Measurements from ENCODE around the gene GRPEL1. TPM values are rescaled to one million over a fixed set of nuclear protein-coding genes. Genes with fewer than 3 reads are reported as not detected.
A peak's percentile ranks its signal among the peaks of the same experiment; 100 is the strongest.
"Not testable (repeated sequence)": the region's sequence is repeated elsewhere in the genome, so short reads cannot be mapped to it uniquely, and the experiment has no call there.

GRPEL1 gene
- total RNA-seq, 1 experiment from 2014 or later: 52.9 TPM

- DNase-seq (ENCODE audit: low spot score): no peak
Measured at GRCh38 chr4:7092026-7092425, 24.2 kb upstream of the GRPEL1 start.

GRCh38 chr4:7089213-7089986 lies 21.5 kb upstream of the GRPEL1 start:
- DNase-seq (ENCODE audit: low spot score): no peak

- DNase-seq (ENCODE audit: low spot score): no peak
Measured at GRCh38 chr4:7087036-7087435, 19.2 kb upstream of the GRPEL1 start.

GRCh38 chr4:7086384-7086783 lies 18.5 kb upstream of the GRPEL1 start:
- no peak for DNase-seq (ENCODE audit: low spot score)

DNA sequence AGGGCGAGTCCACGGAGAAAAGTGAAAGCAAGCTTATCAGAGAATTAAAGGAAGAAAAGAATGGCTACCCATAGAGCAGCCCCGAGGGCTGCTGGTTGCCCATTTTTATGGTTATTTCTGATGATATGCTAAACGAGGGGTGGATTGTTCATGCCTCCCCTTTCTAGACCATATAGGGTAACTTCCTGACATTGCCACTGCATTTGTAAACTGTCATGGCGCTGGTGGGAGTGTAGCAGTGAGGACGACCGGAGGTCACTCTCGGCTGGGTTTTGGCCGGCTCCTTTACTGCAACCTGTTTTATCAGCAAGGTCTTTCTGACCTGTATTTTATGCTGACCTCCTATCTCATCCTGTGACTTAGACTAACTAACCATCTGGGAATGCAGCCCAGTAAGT lies 16.7 kb upstream of the GRPEL1 start:
- not testable (repeated sequence) for DNase-seq (ENCODE audit: low spot score)

- DNase-seq (ENCODE audit: low spot score): no peak
Measured at GRCh38 chr4:7083597-7084563, 16.0 kb upstream of the GRPEL1 start.

DNA sequence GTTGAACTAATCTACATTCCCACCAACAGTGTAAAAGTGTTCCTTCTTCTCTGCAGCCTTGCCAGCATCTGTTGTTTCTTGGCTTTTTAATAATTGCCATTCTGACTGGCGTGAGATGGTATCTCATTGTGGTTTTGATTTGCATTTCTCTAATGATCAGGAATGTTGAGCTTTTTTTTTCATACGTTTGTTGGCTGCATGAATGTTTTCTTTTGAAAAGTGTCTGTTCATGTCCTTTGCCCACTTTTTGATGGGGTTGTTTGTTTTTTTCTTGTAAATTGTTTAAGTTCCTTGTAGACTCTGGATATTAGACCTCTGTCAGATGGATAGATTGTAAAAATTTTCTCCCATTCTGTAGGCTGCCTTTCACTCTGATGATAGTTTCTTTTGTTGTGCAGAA lies 12.0 kb upstream of the GRPEL1 start:
- not testable (repeated sequence) for DNase-seq (ENCODE audit: low spot score)

- not testable (repeated sequence) for DNase-seq (ENCODE audit: low spot score)
Measured at GRCh38 chr4:7079483-7079882, 11.6 kb upstream of the GRPEL1 start.

GRCh38 chr4:7078025-7078424 lies 10.2 kb upstream of the GRPEL1 start:
- DNase-seq (ENCODE audit: low spot score): no peak

DNA sequence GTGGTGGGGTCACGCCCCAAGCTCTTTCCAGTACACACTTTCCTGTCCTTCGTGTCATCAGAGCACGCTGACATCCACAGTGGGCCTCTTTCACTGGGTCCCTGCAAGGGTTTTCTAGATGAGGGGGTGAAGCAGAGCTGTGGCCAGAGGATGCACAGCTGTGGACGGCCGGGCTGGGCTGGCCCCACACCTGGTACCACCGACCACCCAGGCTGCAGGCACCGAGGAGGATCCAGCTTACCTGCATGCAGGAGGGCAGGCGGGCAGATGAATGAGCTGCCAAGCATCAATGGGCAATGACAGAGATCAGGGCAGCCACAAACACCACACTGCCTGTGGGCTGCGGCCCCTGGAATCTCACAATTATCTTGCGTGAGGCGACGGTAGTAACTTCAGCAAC lies 9.5 kb upstream of the GRPEL1 start:
- no peak for DNase-seq (ENCODE audit: low spot score)

DNA sequence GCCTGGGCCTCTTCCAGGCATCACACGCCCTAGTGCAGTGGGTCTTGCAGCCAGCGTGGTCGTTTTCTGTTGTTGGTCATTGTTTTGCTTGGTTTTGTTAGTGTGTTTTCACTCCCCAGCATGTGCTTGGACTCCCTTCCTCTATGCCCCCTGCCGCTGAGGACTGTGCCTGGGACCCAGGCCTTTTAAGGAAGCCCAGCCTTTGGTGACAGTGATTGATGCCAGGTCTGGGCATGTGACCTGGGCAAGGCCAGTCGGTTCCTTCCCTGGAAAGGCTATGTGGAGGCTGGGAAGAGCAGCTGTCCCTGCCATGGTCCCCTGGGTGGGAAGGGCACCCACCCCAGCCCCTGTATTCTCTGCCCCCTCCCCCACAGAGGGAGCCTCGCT lies 8.8 kb upstream of the GRPEL1 start:
- no peak for DNase-seq (ENCODE audit: low spot score)

GRCh38 chr4:7075962-7076695 lies 8.3 kb upstream of the GRPEL1 start:
- no peak for DNase-seq (ENCODE audit: low spot score)

DNA sequence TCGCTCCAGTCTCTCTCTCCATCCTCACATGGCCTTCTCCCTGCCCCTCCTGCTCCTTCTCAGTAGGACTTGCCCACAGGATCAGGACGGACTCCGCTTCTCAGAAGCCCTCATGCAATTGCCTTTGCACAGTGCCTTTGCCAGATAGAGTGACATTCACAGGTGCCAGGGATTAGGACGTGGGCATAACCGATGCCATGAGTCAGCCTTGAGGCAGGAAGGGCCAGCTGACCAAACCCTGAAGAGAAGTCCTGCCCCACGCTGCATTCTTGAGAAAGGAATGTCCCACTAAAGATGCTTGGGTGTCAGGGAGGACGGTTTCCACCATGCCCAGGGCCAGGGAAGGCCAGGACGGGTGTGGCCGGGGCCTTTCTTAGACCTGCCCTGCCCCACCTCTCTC lies 6.6 kb upstream of the GRPEL1 start:
- peak; percentile 15 for DNase-seq (ENCODE audit: low spot score)

DNA sequence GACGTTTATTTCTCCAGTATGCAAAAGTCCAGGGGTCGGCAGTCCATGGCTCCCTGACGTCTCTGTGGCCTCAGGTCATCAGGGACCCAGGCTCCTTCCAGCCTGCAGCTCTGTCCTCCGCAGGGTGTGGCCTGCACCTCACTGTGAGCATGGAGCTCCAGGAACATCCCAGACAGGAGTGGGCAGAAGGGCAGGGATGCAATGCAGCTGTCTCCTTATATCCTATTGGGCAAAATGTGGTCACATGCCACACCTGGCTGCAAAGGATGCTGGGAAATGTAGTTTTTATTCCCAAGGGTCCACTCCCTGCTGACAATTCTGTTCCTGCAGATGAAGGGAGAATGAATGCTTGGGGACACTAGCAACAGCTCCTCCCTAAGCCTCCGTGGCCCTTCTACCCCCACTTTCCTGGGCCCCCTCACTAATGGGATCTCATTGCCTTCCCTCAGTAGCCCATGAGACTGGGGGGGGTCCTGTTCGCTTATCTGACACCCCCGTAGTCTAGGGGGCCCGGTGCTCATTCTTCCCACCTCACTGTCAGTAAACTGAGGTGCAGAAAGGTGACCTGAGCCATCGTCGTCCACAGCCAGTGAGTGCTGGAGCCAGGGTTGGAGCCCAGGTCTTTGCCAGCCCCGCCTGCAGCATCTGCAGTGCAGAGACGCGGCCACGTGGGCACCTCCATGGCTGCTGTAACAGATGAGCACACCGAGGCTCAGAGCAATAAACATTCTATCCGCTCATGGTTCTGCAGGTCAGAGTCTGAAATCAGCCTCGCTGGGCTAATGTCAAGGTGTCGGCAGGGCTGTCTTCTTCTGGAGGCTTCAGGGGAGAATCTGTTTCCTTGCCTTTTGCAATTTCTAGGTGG lies 5.9 kb upstream of the GRPEL1 start:
- DNase-seq (ENCODE audit: low spot score): peak; percentile 79

DNA sequence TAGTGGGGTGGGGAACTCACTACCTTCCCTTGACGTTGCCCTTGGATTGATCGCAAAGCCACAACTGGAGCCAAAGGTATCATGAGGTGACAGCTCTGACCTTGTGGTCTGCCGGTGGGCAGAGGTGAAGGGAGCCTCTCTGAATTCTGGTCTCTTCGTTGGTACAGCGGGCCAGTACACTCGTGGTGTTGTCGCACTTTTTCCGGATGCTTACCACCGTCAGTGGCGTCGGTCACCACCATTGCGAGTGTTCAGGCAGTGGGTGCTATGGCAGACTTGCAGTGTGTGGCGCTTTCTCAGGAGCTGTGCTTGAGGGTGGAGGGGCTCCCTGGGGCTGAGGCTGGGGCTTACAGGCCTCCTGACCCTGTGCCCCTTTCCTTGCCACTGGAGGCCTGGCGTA lies 5.2 kb upstream of the GRPEL1 start:
- no peak for DNase-seq (ENCODE audit: low spot score)

- peak; percentile 96 for DNase-seq (ENCODE audit: low spot score)
Measured at GRCh38 chr4:7070729-7071511, 3.1 kb upstream of the GRPEL1 start.

DNA sequence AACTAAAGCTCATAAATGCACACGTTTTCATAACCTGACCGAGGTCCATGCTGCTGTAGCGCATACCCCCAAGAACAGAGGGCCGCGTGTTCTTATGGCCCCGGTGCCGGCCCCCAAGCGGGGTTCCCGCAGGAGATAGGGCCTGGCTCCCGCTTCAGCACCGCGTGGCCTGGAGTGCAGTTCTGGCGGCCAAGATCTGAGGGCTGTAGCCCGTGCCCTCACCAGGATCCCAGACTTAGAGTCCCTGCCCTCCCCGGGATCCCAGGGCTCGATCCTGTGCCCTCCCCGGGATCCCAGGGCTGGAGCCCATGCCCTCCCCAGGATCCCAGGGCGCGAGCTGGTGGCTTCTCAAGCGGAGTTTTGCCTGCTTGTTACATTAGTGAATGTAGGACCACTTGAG lies 1.0 kb upstream of the GRPEL1 start:
- no peak for DNase-seq (ENCODE audit: low spot score)

- DNase-seq (ENCODE audit: low spot score): no peak
Measured at GRCh38 chr4:7068279-7068842, 497 bp upstream of the GRPEL1 start.

- DNase-seq (ENCODE audit: low spot score): peak; percentile 4
Measured at GRCh38 chr4:7067126-7067451, 775 bp downstream of the GRPEL1 start.

- DNase-seq (ENCODE audit: low spot score): no peak
Measured at GRCh38 chr4:7066493-7066892, 1.4 kb downstream of the GRPEL1 start.

Data from HT-29 (cell line).